ENCODE data around the gene AFF3.

DNA sequence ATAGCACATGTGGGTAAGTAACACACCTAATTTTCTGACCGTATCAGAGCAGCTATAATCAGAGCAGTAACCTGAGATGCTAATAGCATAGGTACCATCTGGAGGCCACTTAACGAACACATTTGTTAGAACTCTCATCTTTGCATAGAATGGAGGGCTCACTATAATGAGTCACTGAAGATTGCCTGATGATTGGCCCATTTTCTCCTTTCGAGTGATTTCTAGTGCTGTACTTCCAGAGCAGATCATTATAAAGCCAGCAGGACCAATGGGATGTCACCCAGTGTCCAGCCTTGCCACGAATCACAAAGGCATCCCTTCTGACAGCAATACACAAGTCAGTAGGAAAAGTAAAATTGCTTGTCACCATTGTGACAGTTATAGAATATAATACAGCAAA is 570.9 kb downstream of the AFF3 start:
- TF ChIP-seq, protein P1, sequence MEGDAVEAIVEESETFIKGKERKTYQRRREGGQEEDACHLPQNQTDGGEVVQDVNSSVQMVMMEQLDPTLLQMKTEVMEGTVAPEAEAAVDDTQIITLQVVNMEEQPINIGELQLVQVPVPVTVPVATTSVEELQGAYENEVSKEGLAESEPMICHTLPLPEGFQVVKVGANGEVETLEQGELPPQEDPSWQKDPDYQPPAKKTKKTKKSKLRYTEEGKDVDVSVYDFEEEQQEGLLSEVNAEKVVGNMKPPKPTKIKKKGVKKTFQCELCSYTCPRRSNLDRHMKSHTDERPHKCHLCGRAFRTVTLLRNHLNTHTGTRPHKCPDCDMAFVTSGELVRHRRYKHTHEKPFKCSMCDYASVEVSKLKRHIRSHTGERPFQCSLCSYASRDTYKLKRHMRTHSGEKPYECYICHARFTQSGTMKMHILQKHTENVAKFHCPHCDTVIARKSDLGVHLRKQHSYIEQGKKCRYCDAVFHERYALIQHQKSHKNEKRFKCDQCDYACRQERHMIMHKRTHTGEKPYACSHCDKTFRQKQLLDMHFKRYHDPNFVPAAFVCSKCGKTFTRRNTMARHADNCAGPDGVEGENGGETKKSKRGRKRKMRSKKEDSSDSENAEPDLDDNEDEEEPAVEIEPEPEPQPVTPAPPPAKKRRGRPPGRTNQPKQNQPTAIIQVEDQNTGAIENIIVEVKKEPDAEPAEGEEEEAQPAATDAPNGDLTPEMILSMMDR (IDR thresholded peaks at IDR 0.05), result no peak
- no peak for TF ChIP-seq POLR2A (IDR thresholded peaks at IDR 0.05)

Measured in lower leg skin (tissue), 3 donors.